GM19455 (cell line): ENCODE data around the gene PLD3.

Experiments used
- ATAC-seq: cut with Tn5 transposase; IDR thresholded peaks from one replicate; pipeline ENCODE4 v1.9.1; 2021; ENCODE audit not compliant: unreplicated experiment

Gene PLD3

DNA sequence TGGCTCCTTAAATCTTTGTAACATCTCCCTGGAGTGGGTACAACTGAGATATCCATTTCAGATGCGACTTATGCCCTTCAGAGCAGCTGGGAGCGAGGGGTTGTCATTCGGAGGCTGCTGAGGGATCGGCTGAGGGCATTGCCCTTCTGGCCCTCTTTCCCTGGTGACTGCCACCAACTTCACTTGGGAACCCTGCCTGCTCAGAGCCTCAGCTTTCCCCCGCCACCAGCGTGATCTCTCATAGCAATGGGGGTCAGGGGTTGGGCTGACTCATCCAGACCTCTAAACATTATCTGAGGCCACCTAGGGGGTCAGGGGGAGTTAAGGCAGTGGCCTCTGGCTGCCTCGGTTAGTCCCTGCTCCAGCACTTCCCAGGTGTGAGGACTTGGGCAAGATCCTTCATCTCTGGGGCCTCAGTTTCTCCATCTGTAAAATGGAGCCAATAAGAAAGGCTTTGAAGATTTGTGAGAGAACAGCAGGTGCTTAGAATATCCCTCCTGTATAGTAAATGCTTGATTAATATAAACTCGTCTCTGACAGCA lies 63.5 kb downstream of the PLD3 start:
- ATAC-seq: no peak

DNA sequence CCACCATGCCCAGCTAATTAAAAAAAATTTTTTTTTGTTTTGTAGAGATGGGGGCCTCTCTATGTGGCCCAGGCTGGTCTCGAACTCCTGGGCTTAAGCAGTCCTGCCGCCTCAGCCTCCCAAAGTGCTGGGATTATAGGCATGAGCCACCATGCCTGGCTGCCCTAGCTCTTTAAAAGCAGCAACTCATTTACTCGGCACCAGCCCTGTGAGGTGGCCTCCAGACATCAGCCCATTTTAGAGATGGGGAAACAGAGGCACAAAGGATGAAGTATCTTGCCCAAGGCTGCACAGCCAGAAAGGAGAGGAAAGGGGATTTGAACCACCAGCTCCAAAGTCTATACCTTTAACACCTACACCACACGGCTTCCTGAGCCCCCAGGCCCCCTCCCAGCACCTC lies 64.4 kb downstream of the PLD3 start:
- no peak for ATAC-seq

DNA sequence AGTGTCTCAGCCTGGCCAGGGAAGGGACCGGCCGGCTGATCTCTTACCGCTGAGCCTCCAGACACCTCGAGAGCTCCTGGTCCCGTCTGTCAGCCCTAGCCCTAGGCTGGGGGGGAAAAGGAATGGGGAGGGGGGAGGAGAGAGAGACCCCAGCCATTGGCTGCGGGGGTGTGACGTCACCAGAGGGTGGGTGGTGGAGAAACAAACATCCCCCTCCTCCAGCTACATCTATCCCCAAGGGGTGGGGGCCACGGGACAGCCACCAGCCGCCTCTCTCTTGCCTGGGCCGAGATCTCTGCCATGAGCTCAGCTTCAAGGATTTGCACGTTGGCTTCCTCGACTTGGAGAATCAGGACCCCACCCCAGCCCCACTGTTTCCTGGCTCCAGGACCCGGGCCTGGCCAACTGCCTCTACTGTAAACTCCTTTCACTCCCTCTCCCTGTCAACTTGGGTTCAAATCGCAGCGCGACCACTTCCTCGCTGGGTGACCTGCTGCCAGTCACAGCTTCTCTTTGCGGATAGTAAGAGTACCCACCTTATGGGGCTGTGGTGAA lies 64.9 kb downstream of the PLD3 start, which contains the start of gene PRX:
TSS of gene PRX (minus strand) at position 88 of the 555 bp plus-strand sequence. CDS start 5,446 bp downstream, outside the sequence.
- ATAC-seq: no peak

GRCh38 chr19:40414542-40415535 lies 66.3 kb downstream of the PLD3 start:
- ATAC-seq: no peak

- no peak for ATAC-seq
Observed at GRCh38 chr19:40415768-40416167, 67.3 kb downstream of the PLD3 start.

DNA sequence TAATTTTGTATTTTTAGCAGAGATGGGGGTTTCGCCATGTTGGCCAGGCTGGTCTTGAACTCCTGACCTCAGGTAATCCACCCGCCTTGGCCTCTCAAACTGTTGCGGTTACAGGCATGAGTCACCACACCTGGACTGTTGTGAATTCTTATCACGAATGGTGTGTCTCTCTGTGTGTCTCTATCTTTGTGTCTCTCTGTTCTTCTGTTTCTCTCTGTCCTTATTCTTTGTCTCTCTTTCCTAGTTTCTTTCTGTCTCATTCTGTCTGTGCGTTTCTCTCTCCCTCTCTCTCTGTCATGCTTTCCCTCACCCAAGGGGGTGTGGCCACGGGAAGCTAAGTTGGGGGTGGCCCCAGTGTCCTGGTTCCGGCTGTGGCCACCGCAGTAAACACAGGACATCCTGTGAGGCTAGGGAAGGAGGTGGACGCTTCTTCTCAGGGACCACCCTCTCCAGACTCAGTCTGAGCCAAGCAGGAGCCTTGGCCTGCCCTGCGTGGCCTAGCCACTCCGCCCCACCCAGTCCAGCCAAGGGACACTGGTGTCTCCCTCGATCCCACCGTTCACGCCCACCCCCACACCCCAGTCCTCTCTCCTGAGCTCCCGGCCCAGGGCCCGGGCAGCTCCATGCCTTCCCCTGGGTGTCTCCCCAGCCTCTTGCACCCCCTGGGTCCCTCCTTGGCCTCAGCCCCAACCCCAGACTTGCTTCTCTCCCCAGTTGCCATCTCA lies 68.6 kb downstream of the PLD3 start:
- ATAC-seq: no peak

- no peak for ATAC-seq
Observed at GRCh38 chr19:40417643-40417981, 69.1 kb downstream of the PLD3 start.

- no peak for ATAC-seq
Observed at GRCh38 chr19:40418040-40418439, 69.5 kb downstream of the PLD3 start.

- no peak for ATAC-seq
Observed at GRCh38 chr19:40419066-40419612, 70.6 kb downstream of the PLD3 start.

DNA sequence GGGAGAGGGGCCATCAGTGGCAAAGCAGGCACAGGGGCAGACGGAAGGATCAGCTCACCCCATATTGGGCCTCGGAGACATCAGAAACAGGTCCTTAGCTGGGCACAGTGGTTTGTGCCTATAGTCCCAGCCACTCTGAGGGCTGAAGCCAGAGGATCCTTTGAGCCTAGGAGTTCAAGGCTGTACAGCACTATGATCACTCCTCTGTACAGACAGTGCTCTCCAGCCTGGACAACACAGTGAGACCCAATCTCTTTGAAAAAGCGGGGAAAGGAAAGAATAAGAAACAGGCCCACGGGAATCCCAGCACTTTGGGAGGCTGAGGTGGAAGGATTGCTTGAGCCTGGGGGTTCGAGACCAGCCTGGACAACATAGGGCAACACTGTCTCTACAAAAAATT lies 71.3 kb downstream of the PLD3 start:
- no peak for ATAC-seq

GRCh38 chr19:40420451-40420765 lies 71.9 kb downstream of the PLD3 start:
- no peak for ATAC-seq

DNA sequence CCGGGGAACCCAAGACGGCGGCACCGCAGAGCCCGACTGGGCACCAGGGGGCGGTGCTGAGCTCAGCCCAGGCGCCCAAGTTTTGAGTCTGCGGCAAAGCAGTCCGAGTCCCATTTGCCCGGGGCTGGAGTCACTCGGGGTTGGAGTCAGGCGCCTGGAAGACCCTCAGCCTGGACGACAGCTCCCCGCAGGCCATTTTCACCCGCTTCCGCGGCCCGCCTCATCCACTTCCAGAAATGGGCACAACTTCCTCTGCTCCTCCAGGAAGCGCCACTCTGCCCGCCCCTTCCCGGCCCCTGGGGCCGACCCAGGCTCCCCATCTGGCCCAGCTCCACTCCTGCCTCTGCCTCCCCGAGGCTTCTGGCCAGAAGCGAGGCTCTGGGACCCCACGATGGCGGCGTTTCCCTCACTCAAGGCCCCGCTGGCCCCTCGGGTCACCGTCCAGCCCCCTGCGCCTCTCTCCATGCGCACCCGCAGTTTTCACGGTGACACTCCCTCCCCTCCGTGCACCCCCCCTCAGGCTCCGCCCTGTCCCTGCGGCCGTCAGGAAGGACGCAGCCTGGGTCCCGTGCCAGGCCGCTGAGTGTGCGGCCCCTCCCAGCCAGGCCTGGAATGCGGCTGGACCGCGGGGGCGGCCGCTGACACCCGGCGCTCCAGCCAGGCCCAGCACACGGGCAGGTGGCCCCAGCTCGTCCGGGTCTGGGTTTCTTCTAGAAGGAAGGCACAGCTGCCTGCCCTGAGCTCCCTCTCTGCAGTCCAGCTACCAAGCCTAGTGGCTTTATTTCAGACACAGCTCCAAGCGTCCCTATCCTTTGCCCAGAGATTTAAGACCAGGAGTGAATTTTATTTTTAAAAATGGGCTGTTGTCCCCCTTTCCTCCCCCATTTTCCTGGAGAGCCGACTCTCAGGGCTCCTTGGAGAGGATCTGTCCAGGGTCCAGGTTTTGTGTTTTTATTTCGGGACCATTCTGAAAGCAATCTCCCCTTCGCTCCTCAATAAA lies 72.6 kb downstream of the PLD3 start:
- ATAC-seq: peak; percentile 34

GRCh38 chr19:40421993-40422747 lies 73.7 kb downstream of the PLD3 start:
- no peak for ATAC-seq

DNA sequence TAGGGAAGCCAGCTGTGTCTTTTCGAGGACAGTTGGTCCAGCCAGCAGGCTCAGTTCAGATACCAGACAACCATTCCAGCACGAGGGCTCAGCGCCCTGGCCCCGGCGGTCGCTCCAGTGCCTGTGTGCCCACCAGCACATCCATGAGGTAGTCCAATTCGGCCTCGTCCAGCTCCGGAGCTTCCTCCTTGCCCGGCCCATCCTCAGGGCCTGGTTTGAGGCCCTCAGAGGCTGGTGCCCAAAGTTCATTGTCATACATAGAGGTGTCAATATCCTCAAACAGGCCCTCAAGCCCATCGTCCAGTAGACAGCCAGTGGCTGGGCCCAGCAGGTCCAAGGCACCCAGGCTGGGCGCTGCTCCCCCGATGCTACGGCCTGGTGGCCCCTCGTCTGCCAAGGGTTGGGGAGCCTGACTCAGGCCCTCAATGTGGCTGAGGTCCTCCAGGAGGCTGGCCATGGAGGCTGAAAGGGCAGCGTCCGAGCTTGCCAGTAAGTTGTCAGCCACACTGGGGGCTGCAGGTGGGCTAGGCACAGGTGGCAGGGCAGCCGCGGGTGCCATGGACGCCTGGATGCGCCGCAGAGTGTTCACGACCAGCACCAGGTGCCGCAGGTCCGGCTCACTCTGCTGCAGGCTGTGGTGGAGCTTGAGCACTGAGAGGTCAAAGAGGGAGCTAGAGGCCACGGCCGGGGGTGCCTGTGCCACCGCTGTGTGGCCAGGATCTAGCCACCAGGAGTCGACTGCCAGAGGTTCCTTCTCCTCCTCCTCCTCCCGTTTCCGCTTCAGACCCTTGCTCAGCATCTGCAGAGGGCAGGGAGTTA lies 74.5 kb downstream of the PLD3 start:
- ATAC-seq: no peak

GRCh38 chr19:40423938-40424337 lies 75.4 kb downstream of the PLD3 start:
- no peak for ATAC-seq

- ATAC-seq: no peak
Observed at GRCh38 chr19:40424637-40425449, 76.3 kb downstream of the PLD3 start.

DNA sequence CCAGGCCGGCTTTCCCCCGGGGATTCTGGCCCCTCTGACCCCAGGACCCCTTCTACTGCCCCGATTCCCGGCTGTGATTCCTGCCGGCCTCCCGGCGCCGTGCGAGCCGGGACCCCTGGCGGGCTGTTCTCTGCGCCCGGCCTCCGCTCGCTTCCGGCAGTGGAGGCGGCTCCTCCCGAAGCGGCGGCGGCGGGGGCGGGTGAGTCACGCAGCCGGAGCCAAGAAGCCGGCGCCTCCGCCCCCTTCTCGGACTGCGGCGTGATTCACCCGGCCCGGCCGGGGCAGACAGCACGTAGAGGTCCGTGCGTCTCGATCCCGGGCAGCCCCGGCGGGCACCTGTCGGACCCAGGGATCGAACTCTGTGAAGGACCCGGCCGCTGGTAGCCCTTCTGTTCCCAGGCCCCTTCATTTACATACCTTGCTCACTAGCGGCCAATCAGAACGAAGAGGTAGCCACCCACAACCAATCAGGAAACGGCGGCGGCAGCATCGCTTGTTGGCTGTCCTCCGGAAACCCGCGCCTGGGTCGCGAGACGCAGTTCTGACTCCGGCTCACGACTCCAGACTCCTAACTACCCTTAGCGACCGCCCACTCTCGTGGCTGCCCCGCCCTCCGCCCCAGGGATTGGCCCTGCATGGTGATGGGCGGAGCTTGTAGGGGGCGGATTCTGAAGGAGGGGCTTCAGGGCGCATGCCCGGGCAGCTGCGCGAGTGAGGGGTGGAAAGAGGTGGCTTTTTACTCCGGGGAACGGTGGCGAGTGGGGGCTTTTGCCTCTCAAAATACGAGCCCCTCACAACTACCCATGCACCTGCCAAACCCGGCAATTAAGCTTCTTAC lies 77.2 kb downstream of the PLD3 start, which contains the start of gene SERTAD1:
TSS of gene SERTAD1 (minus strand) at position 543 of the 838 bp plus-strand sequence. CDS start 2,446 bp downstream, outside the sequence.
- peak; percentile 78 for ATAC-seq
